Adrenal gland (tissue), 12 donors: ENCODE data around the gene CDK5RAP2. TPM values are rescaled to one million over a fixed set of nuclear protein-coding genes. Genes with fewer than 3 reads are reported as not detected.
"Not testable (repeated sequence)": the region's sequence is repeated elsewhere in the genome, so short reads cannot be mapped to it uniquely, and the experiment has no call there.

Experiments
- DNase-seq, 7 donors: peaks; one replicate each; pipeline ENCODE4 v3.0.0-alpha.2; 2019 to 2020
- H3K27ac ChIP-seq, 5 donors: fragments of 200-600 bp; sonication (generic) in 4 of 5; 1 replicate in 3 of 5; 2 replicates in 2 of 5; pipeline versions ENCODE4 v1.5.1 to v1.8.0; 2016 to 2020; ENCODE audit warnings: mild to moderate bottlenecking in 1 of 5
- H3K27me3 ChIP-seq: fragments of 200-600 bp; 2 replicates; pipeline ENCODE4 v1.8.0; 2021
- H3K36me3 ChIP-seq, 2 donors: fragments of 200-600 bp; replicated peaks in 1 of 2; 1 replicate in 1 of 2; 2 replicates in 1 of 2; pipeline versions ENCODE4 v1.5.1 to v1.8.0; 2018 to 2022
- H3K4me1 ChIP-seq, 2 donors: fragments of 200-600 bp; replicated peaks in 1 of 2; 1 replicate in 1 of 2; 2 replicates in 1 of 2; pipeline versions ENCODE4 v1.5.1 to v1.8.0; 2018 to 2021
- H3K4me3 ChIP-seq, 4 donors: fragments of 200-600 bp; sonication (generic) in 3 of 4; one replicate each; pipeline ENCODE4 v1.5.1; 2016 to 2018
- H3K9me3 ChIP-seq, 3 donors: fragments of 200-600 bp; sonication (generic) in 1 of 3; replicated peaks in 1 of 3; 1 replicate in 2 of 3; 2 replicates in 1 of 3; pipeline versions ENCODE4 v1.5.1 to v1.8.0; 2016 to 2021
- POLR2A ChIP-seq, 2 donors: fragments of 450-650 bp; IDR thresholded peaks; one replicate each; pipeline ENCODE4 v1.6.1; 2017; ENCODE audit warnings: antibody characterized with exemption in 2 of 2, mild to moderate bottlenecking in 2 of 2, moderate library complexity in 1 of 2
- WGBS, 4 donors: extraction: QIAGEN DNeasy Blood & Tissue Kit in 2 of 4; methylation state at CpG; one replicate each; pipeline versions ENCODE4 v1.1.5 to v1.1.7; 2013 to 2017; 5-methylcytosine and 5-hydroxymethylcytosine counted together
- intact Hi-C, 2 donors: fragments of 100-400 bp; cut with DNase I; formaldehyde crosslinking; loops; one replicate each; pipeline versions ENCODE4 v1.14.1 to v1.15.0; 2022 to 2023
- polyA plus RNA-seq, 3 donors: library from polyadenylated mRNA; stranded (reverse); fragments of 200-250 nt in 2 of 3; fragments of 350-450 nt in 1 of 3; fragmentation: Illumina TruSeq in 1 of 3; extraction: RNeasy Lipid Tissue Mini Kit (QIAGEN cat#74804) in 1 of 3; gene quantifications; one replicate each; pipeline ENCODE4 v1.2.3, GENCODE V29; 2013 to 2014
- total RNA-seq, 9 donors: library from RNA; depleted of rRNA in 4 of 9; stranded (reverse); fragments of >200 nt in 4 of 9; fragments of 120-200 nt in 1 of 9; fragmentation: NEBNext Ultra II Directional in 1 of 9; extraction: Animal tissue kit (Norgen Biotek cat#: 25700) in 1 of 9; gene quantifications; one replicate each; pipeline versions ENCODE4 v1.1.0 to v1.2.4, GENCODE V29; 2013 to 2023
- TF ChIP-seq, protein P1 (sequence below), 6 experiments: fragments of 450-650 bp in 4 of 6; fragments of 200-600 bp in 2 of 6; sonication (generic) in 1 of 6; IDR thresholded peaks; 1 replicate in 5 of 6; 2 replicates in 1 of 6; pipeline versions ENCODE4 v1.5.1 to v1.8.0; 2016 to 2021; ENCODE audit warnings: antibody characterized with exemption in 6 of 6, mild to moderate bottlenecking in 2 of 6, moderate library complexity in 1 of 6
- donor health status: healthy with polysubstance abuse.
- donor health status: Bipolar disorder and iron deficiency.
- donor health status: DM: yes; HTN: yes; CAD: no.
- donor health status: DM: no; HTN: no; CAD: no.
- donor health status: DM: no; HTN: no; CAD: no.
- donor health status: DM: yes; HTN: yes; CAD: no.

CDK5RAP2 gene
- total and polyA plus RNA-seq, 12 donors = 26.0 to 60.7 (median 41.9) TPM

DNA sequence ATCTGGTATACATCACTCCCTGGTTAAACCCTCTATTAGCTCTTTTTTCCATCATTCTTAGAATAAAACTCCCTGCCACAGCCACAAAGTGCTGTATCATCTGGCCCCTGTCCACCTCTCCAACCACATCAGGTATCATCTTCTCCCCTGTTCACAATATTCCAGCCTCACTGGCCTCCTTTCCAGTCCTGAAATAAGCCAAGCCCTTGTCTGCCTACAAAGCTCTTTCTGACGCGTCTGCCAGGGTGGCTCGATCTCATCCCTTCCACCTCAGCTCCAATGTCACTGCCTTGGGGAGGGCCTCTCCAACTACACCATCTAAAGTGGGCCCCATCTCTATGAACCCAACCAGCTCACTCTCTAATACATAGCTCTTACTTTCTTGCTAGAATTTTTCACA, 21.5 kb downstream of the CDK5RAP2 start:
- Histone ChIP-seq H3K9me3 (no peaks in the 10 kb centered on the region), H3K36me3 (no peaks in the 10 kb centered on the region), H3K27ac (no peak overlapping the region), H3K4me3 (no peak overlapping the region), H3K4me1 (no peaks in the 10 kb centered on the region), H3K27me3 (no peaks in the 10 kb centered on the region)
- no peak for TF ChIP-seq POLR2A (IDR thresholded peaks at IDR 0.05)
- TF ChIP-seq, protein P1, sequence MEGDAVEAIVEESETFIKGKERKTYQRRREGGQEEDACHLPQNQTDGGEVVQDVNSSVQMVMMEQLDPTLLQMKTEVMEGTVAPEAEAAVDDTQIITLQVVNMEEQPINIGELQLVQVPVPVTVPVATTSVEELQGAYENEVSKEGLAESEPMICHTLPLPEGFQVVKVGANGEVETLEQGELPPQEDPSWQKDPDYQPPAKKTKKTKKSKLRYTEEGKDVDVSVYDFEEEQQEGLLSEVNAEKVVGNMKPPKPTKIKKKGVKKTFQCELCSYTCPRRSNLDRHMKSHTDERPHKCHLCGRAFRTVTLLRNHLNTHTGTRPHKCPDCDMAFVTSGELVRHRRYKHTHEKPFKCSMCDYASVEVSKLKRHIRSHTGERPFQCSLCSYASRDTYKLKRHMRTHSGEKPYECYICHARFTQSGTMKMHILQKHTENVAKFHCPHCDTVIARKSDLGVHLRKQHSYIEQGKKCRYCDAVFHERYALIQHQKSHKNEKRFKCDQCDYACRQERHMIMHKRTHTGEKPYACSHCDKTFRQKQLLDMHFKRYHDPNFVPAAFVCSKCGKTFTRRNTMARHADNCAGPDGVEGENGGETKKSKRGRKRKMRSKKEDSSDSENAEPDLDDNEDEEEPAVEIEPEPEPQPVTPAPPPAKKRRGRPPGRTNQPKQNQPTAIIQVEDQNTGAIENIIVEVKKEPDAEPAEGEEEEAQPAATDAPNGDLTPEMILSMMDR (IDR thresholded peaks at IDR 0.05) = no peak
- DNase-seq = no peak
- 94 to 99% (median 98%) methylated on average over 3 of the region's 3 CpGs for WGBS, 4 donors
- intact Hi-C loops = no loop called here

DNA sequence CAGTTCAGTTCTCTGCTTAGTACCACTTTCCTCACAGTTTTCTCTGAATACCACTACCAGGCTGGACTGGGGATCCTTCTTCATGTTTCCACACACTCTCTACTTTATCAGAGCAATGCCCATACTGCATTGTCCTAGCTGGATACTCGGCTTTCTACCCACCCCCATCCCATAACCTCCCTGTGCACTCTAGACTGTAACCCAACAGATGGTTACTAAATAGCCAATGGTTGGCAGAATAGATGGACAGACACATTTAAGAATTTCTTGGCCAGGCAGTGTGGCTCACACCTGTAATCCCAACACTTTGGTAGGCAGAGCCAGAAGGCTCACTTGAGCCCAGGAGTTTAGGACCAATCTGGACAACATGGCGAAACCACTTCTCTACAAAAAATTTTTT, 22.8 kb downstream of the CDK5RAP2 start:
- intact Hi-C loops = no loop called here
- TF ChIP-seq, protein P1 (IDR thresholded peaks at IDR 0.05) = no peak
- no peak for TF ChIP-seq POLR2A (IDR thresholded peaks at IDR 0.05)
- H3K36me3 ChIP-seq = no peaks in the 10 kb centered on the region
- H3K27me3 ChIP-seq = no peaks in the 10 kb centered on the region
- WGBS, 4 donors = 48 to 82% (median 48%) methylated on average over 2 of the region's 2 CpGs
- no peak overlapping the region for H3K4me3 ChIP-seq
- DNase-seq = no peak
- H3K9me3 ChIP-seq = no peaks in the 10 kb centered on the region
- H3K4me1 ChIP-seq = no peaks in the 10 kb centered on the region
- no peak overlapping the region for H3K27ac ChIP-seq

DNA sequence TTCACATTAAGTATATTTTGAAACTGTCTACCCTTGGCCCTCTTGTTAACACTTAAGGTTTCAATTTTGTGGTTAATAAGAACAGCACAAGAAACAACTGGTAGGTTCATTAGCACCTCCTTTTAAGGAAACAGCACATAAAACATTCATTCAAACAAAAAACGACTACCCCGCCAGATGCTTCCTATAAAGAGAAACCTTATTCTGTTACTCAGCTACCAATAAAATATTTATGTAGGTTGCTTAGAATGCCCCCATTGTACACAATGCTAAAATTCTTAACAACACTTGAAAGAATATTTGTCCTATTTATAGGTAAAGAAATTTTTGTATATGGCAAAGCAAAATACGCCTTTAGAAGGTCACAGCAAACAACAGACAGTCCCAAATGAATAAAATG, 23.2 kb downstream of the CDK5RAP2 start:
- H3K36me3 ChIP-seq = no peaks in the 10 kb centered on the region
- H3K9me3 ChIP-seq = no peaks in the 10 kb centered on the region
- H3K27ac ChIP-seq = no peak overlapping the region
- WGBS, 4 donors = 89 to 94% (median 91%) methylated on average over 3 of the region's 3 CpGs
- no peak for DNase-seq
- H3K4me3 ChIP-seq = no peak overlapping the region
- intact Hi-C loops = no loop called here
- TF ChIP-seq, protein P1 (IDR thresholded peaks at IDR 0.05) = no peak
- TF ChIP-seq POLR2A (IDR thresholded peaks at IDR 0.05) = no peak
- H3K4me1 ChIP-seq = no peaks in the 10 kb centered on the region
- no peaks in the 10 kb centered on the region for H3K27me3 ChIP-seq

DNA sequence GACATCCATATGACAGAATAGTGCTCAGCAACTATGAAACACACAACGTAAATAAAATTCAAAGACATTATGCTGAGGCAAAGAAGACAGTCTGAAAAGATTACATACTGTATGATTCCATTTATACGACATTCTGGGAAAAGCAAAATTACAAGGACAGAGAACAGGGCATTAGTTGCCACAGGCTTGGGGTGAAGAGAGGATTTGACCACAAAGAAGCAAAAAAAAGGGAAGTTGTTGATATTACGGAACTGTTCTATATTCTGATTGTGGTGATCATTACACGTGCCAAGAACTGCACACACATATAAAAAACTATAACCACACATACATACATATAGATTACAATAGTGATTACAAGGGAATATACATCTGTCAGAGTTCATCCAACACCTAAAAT, 24.1 kb downstream of the CDK5RAP2 start:
- H3K36me3 ChIP-seq = no peaks in the 10 kb centered on the region
- no peaks in the 10 kb centered on the region for H3K9me3 ChIP-seq
- no peak overlapping the region for H3K4me3 ChIP-seq
- WGBS, 4 donors = 79 to 92% (median 84%) methylated on average over 4 of the region's 4 CpGs
- no peaks in the 10 kb centered on the region for H3K4me1 ChIP-seq
- no peak overlapping the region for H3K27ac ChIP-seq
- H3K27me3 ChIP-seq = no peaks in the 10 kb centered on the region
- TF ChIP-seq POLR2A (IDR thresholded peaks at IDR 0.05) = no peak
- TF ChIP-seq, protein P1 (IDR thresholded peaks at IDR 0.05) = no peak
- intact Hi-C loops = no loop called here
- DNase-seq = no peak

DNA sequence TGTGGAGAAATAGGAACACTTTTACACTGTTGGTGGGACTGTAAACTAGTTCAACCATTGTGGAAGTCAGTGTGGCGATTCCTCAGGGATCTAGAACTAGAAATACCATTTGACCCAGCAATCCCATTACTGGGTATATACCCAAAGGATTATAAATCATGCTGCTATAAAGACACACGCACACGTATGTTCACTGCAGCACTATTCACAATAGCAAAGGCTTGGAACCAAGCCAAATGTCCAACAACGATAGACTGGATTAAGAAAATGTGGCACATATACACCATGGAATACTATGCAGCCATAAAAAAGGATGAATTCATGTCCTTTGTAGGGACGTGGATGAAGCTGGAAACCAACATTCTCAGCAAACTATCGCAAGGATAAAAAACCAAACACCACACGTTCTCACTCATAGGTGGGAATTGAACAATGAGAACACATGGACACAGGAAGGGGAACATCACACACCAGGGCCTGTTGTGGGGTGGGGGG, 27.7 kb downstream of the CDK5RAP2 start:
- H3K27ac ChIP-seq, intact Hi-C loops, H3K4me1 ChIP-seq, DNase-seq, H3K9me3 ChIP-seq, H3K4me3 ChIP-seq, H3K27me3 ChIP-seq: not testable (repeated sequence)
- 96% methylated on average over 6 of the region's 7 CpGs for WGBS, 4 donors
- peaks cover 0 to 19% of the 10 kb centered on the region in 2 donors for H3K36me3 ChIP-seq
